Stomach (tissue), 9 donors: ENCODE measurements around the gene PPOX. TPM values are rescaled to one million over a fixed set of nuclear protein-coding genes. Genes with fewer than 3 reads are reported as not detected.

Experiments used
- DNase-seq, 2 donors: peaks; one replicate each; pipeline versions ENCODE4 v3.0.0 to v3.0.0-alpha.2; 2013 to 2019
- H3K27ac ChIP-seq, 5 donors: fragments of 200-600 bp in 4 of 5; sonication (generic) in 4 of 5; one replicate each; pipeline ENCODE4 v1.5.1; 2013 to 2019; ENCODE audit warnings: mild to moderate bottlenecking in 1 of 5, moderate library complexity in 1 of 5
- H3K27me3 ChIP-seq, 3 donors: fragments of 200-600 bp; sonication (generic); one replicate each; pipeline ENCODE4 v1.5.1; 2017 to 2019; ENCODE audit warnings: mixed run types in 1 of 3
- H3K36me3 ChIP-seq, 4 donors: fragments of 200-600 bp; sonication (generic); 1 replicate in 3 of 4; 2 replicates in 1 of 4; pipeline ENCODE4 v1.5.1; 2016 to 2019
- H3K4me1 ChIP-seq, 4 donors: fragments of 200-600 bp; sonication (generic); one replicate each; pipeline ENCODE4 v1.5.1; 2016 to 2019
- H3K4me3 ChIP-seq, 4 donors: fragments of 200-600 bp; sonication (generic) in 3 of 4; one replicate each; pipeline ENCODE4 v1.5.1; 2016 to 2019; ENCODE audit warnings: mild to moderate bottlenecking in 1 of 4
- H3K9me3 ChIP-seq, 4 donors: fragments of 200-600 bp; sonication (generic); one replicate each; pipeline ENCODE4 v1.5.1; 2016 to 2019
- CTCF ChIP-seq, 7 experiments: fragments of 450-650 bp in 4 of 7; fragments of 200-600 bp in 3 of 7; sonication (generic) in 3 of 7; IDR thresholded peaks; one replicate each; pipeline ENCODE4 v1.5.1; 2016 to 2019; ENCODE audit warnings: antibody characterized with exemption in 7 of 7, control low read depth in 2 of 7, mild to moderate bottlenecking in 1 of 7
- EP300 ChIP-seq: sonication (generic); formaldehyde crosslinking; IDR thresholded peaks from one replicate; pipeline ENCODE4 v1.6.1; 2017; ENCODE audit warnings: antibody characterized with exemption
- POLR2A ChIP-seq, 4 donors: fragments of 450-650 bp; IDR thresholded peaks; one replicate each; pipeline ENCODE4 v1.6.1; 2016; ENCODE audit warnings: antibody characterized with exemption in 4 of 4, control low read depth in 2 of 4, mild to moderate bottlenecking in 1 of 4, moderate library complexity in 1 of 4
- POLR2AphosphoS5 ChIP-seq, 3 donors: sonication (generic); formaldehyde crosslinking; IDR thresholded peaks; one replicate each; pipeline ENCODE4 v1.6.1; 2016; ENCODE audit warnings: antibody characterized with exemption in 3 of 3
- WGBS, 5 donors: extraction: QIAGEN DNeasy Blood & Tissue Kit in 3 of 5; methylation state at CpG; one replicate each; pipeline versions ENCODE4 v1.1.5 to v1.1.7; 2013 to 2018; 5-methylcytosine and 5-hydroxymethylcytosine counted together
- intact Hi-C: fragments of 100-400 bp; cut with DNase I; formaldehyde crosslinking; loops from one replicate; pipeline ENCODE4 v1.15.1; 2023; ENCODE audit warnings: low total_unique reads
- polyA plus RNA-seq, 3 donors: library from polyadenylated mRNA; stranded (reverse); fragments of 200-250 nt; gene quantifications; one replicate each; pipeline ENCODE4 v1.2.3, GENCODE V29; 2013
- total RNA-seq, 5 donors: library from RNA; depleted of rRNA; stranded (reverse); fragments of >200 nt; gene quantifications; one replicate each; pipeline versions ENCODE4 v1.1.0 to v1.2.3, GENCODE V29; 2014 to 2016
- donor health status: healthy with polysubstance abuse.
- donor health status: Bipolar disorder and iron deficiency.
- donor health status: healthy.

The PPOX gene
- total and polyA plus RNA-seq, 8 donors: 9.5 to 52.7 (median 31.8) TPM

DNA sequence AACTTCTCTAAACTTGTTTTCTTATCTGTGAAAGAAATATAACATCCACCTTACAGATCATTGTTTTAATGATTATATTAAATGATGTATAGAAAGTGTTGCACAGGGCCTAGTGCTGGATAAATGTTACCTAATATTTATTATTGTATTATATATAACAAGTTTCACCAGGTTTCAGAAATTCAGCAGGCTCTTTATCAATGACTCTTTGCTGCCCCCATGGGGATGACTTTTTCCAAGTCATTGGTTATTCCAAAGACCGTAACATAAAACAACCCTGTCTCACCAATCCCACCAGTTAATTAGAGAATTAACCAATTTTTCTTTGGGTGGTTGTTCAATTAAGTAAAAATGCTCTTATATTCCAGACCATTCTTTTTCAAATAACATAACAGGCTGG lies 26.5 kb upstream of the PPOX start:
- peak; percentile 46 to 77 for DNase-seq
- 15 to 22% (median 19%) methylated on average over 1 of the region's 1 CpG for WGBS, 5 donors
- Histone ChIP-seq H3K4me3 (no peak overlapping the region), H3K27ac (no peak overlapping the region), H3K4me1 (peaks cover 0 to 13% (median 4%) of the 10 kb centered on the region in 4 donors), H3K9me3 (no peaks in the 10 kb centered on the region), H3K36me3 (peaks cover 0 to 2% (median 0%) of the 10 kb centered on the region in 4 donors), H3K27me3 (no peaks in the 10 kb centered on the region)
- intact Hi-C loops: no loop called here
- TF ChIP-seq CTCF (IDR thresholded peaks at IDR 0.05) (peak in 4 of 7 experiments; percentile 25 to 52 (median 36)), POLR2A (IDR thresholded peaks at IDR 0.05) (no peak)

GRCh38 chr1:161140755-161141400 lies 25.3 kb upstream of the PPOX start:
- Histone ChIP-seq H3K36me3 (no peaks in the 10 kb centered on the region), H3K4me3 (no peak overlapping the region), H3K9me3 (no peaks in the 10 kb centered on the region), H3K27ac (no peak overlapping the region), H3K4me1 (peaks cover 0 to 9% (median 0%) of the 10 kb centered on the region in 4 donors), H3K27me3 (no peaks in the 10 kb centered on the region)
- TF ChIP-seq POLR2A (IDR thresholded peaks at IDR 0.05) (no peak), EP300 (no peak), CTCF (IDR thresholded peaks at IDR 0.05) (no peak), POLR2AphosphoS5 (IDR thresholded peaks at IDR 0.05) (no peak)
- WGBS, 5 donors: 91 to 95% (median 93%) methylated on average over 28 to 29 of the region's 29 CpGs
- DNase-seq: no peak
- intact Hi-C loops: no loop called here

GRCh38 chr1:161145832-161146231 lies 20.4 kb upstream of the PPOX start:
- intact Hi-C loops: no loop called here
- no peak overlapping the region for H3K27ac ChIP-seq
- no peaks in the 10 kb centered on the region for H3K4me1 ChIP-seq
- no peak for DNase-seq
- no peaks in the 10 kb centered on the region for H3K27me3 ChIP-seq
- H3K4me3 ChIP-seq: no peak overlapping the region
- 66 to 83% (median 72%) methylated on average over 3 of the region's 3 CpGs for WGBS, 5 donors
- TF ChIP-seq EP300: no peak
- no peaks in the 10 kb centered on the region for H3K9me3 ChIP-seq
- H3K36me3 ChIP-seq: no peaks in the 10 kb centered on the region

DNA sequence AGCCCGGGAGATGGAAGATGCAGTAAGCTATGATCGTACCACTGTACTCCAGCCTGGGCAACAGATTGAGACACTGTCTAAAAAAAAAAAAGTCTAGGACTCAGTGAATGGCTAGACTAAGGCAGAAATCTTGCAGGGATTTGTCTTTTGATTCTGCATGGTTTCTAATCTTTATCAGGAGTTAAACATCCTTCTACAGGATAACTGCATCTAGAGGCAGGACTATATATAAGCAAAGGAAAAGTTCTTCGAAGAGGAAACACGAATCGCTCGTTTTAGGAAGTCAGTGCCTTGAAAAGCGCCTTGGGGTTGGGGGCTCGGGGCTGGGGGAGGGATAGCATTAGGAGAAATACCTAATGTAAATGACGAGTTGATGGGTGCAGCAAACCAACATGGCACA lies 13.1 kb upstream of the PPOX start:
- Histone ChIP-seq H3K4me3 (peak overlapping the region; percentile 72 to 77 (median 74)), H3K27ac (peak overlapping the region in 4 of 5 donors; percentile 93 to 99 (median 97)), H3K9me3 (no peaks in the 10 kb centered on the region), H3K4me1 (peaks cover 13 to 29% (median 19%) of the 10 kb centered on the region in 4 donors), H3K27me3 (no peaks in the 10 kb centered on the region), H3K36me3 (peaks cover 5 to 16% (median 14%) of the 10 kb centered on the region in 4 donors)
- TF ChIP-seq POLR2AphosphoS5 (IDR thresholded peaks at IDR 0.05) (no peak), EP300 (no peak), POLR2A (IDR thresholded peaks at IDR 0.05) (no peak), CTCF (IDR thresholded peaks at IDR 0.05) (no peak)
- intact Hi-C loops: no loop called here
- DNase-seq: no peak
- WGBS, 5 donors: 18 to 22% (median 21%) methylated on average over 9 of the region's 9 CpGs

DNA sequence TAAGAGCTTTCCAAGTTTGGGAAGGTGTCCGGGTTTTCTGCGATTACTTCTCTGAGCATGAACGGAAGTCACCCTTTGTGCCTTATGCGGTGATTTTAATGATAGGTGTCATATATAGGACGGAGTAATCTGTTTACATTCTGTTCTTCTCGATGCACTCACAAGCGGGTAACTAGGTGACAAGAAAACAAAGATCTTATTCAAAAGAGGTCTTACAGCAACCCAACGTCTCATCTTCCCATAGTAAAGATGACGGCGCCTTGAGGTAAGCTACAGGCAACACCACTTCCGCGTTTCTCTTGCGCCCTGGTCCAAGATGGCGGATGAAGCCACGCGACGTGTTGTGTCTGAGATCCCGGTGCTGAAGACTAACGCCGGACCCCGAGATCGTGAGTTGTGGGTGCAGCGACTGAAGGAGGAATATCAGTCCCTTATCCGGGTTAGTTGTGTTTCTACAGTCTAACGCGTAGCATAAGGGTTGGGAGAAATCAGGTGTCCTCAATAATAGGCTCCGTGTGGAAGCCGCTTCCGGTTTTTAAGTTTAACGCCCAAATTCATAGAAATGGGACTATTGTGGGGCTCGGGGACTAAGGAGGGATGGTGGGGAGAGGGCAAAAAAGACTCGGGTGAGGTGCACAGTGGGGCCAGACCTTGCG lies 12.4 kb upstream of the PPOX start, which contains the start of gene UFC1:
UFC1 (plus strand) TSS at position 297 of the 656 bp plus-strand sequence; CDS start at position 317, 20 bp downstream.
- Histone ChIP-seq H3K9me3 (no peaks in the 10 kb centered on the region), H3K4me1 (peaks cover 16 to 34% (median 24%) of the 10 kb centered on the region in 4 donors), H3K27me3 (no peaks in the 10 kb centered on the region), H3K36me3 (peaks cover 5 to 21% (median 19%) of the 10 kb centered on the region in 4 donors), H3K27ac (peak within 1 kb of the TSS; percentile 93 to 99 (median 96)), H3K4me3 (peak within 1 kb of the TSS; percentile 72 to 77 (median 74))
- peak; percentile 80 to 96 for DNase-seq
- peak in 1 of 7 experiments; percentile 8 for TF ChIP-seq CTCF (IDR thresholded peaks at IDR 0.05)
- TF ChIP-seq POLR2AphosphoS5 (IDR thresholded peaks at IDR 0.05): peak in 2 of 3 donors; percentile 53 to 82
- no peak for TF ChIP-seq POLR2A (IDR thresholded peaks at IDR 0.05)
- 0 to 1% (median 0%) methylated on average over 33 of the region's 33 CpGs for WGBS, 5 donors
- intact Hi-C loops: no loop called here
